ENCODE results near the gene JARID2. TPM values are rescaled to one million over a fixed set of nuclear protein-coding genes. Genes with fewer than 3 reads are reported as not detected.

JARID2 gene
- total and polyA plus RNA-seq, 2 of the 13 experiments (the other 11 are each of a cell fraction or from before 2014, with no cell fraction given), result 7.5 to 10.3 TPM

- no peak for ATAC-seq
These were observed 298.5 kb downstream of the JARID2 start for GRCh38 chr6:15544321-15544900.

GRCh38 chr6:15546591-15546990 is 300.7 kb downstream of the JARID2 start:
- Histone ChIP-seq H3K36me3 (replicated peaks in 1 of 2; ENCODE audit: control insufficient read depth in 1 of 2, insufficient read depth in 2 of 2, low read length in 2 of 2) (no peaks in the 10 kb centered on the region), H3K9ac (ENCODE audit: insufficient read depth, low read depth, low read length) (no peak overlapping the region), H2AFZ (ENCODE audit: low read length) (no peak overlapping the region), H3K9me3 (ENCODE audit: low read length) (no peaks in the 10 kb centered on the region), H3K4me2 (ENCODE audit: low read depth, low read length) (no peak overlapping the region), H3K4me3 (replicated peaks in 1 of 3; ENCODE audit: insufficient read depth in 1 of 3, low read depth in 2 of 3, low read length in 3 of 3) (no peak overlapping the region), H3K27me3 (ENCODE audit: control insufficient read depth in 1 of 2, insufficient read depth in 2 of 2, low read length in 2 of 2) (no peaks in the 10 kb centered on the region), H3K4me1 (ENCODE audit: insufficient read depth, low read length) (no peaks in the 10 kb centered on the region), H3K27ac (ENCODE audit: extremely low read length, insufficient read depth, low read length) (no peak overlapping the region), H3K79me2 (ENCODE audit: insufficient read depth, low read length) (no peaks in the 10 kb centered on the region), H4K20me1 (ENCODE audit: insufficient read depth, low read length) (no peaks in the 10 kb centered on the region)
- 93% methylated on average over 5 of the region's 5 CpGs for WGBS (ENCODE audit: low lambda C conversion rate)
- in situ Hi-C loops (cut with HindIII; ENCODE audit: extremely low pct_ligation_motif_present, low pct_unique_long_range_greater_than_20kb) (no loop called here), intact Hi-C loops (cut with micrococcal nuclease; ENCODE audit: unreplicated experiment) (no loop called here)
- no peak for DNase-seq (ENCODE audit: low spot score)
- FAIRE-seq, result no peak
- ATAC-seq, result no peak
- TF ChIP-seq ZSCAN30 (CRISPR knock-in tag; IDR thresholded peaks at IDR 0.05) (no peak), FOSL2 (CRISPR knock-in tag; IDR thresholded peaks at IDR 0.05) (peak; percentile 19; the same call in 1 of the 2 replicates), HOMEZ (CRISPR knock-in tag; IDR thresholded peaks at IDR 0.05; ENCODE audit: low read depth) (peak; percentile 21; the same call in 1 of the 2 replicates)
- POLR2A ChIA-PET, result no interaction called here
- no TSS peak for BruUV-seq (replicated peaks)
- CTCF ChIA-PET (ENCODE audit: low intra/inter-chr PET ratio, low total read pairs), result no interaction called here

More at GRCh38 chr6:15544321-15544900, 298.5 kb downstream of the JARID2 start:
- Histone ChIP-seq H3K4me1 (ENCODE audit: insufficient read depth, low read length) (no peaks in the 10 kb centered on the region), H3K36me3 (replicated peaks in 1 of 2; ENCODE audit: control insufficient read depth in 1 of 2, insufficient read depth in 2 of 2, low read length in 2 of 2) (no peaks in the 10 kb centered on the region), H3K27me3 (ENCODE audit: control insufficient read depth in 1 of 2, insufficient read depth in 2 of 2, low read length in 2 of 2) (no peaks in the 10 kb centered on the region), H3K9me3 (ENCODE audit: low read length) (no peaks in the 10 kb centered on the region), H2AFZ (ENCODE audit: low read length) (no peak overlapping the region), H3K4me3 (replicated peaks in 1 of 3; ENCODE audit: insufficient read depth in 1 of 3, low read depth in 2 of 3, low read length in 3 of 3) (no peak overlapping the region), H3K79me2 (ENCODE audit: insufficient read depth, low read length) (no peaks in the 10 kb centered on the region), H3K27ac (ENCODE audit: extremely low read length, insufficient read depth, low read length) (no peak overlapping the region), H3K9ac (ENCODE audit: insufficient read depth, low read depth, low read length) (no peak overlapping the region), H3K4me2 (ENCODE audit: low read depth, low read length) (no peak overlapping the region), H4K20me1 (ENCODE audit: insufficient read depth, low read length) (no peaks in the 10 kb centered on the region)
- ChIA-PET POLR2A (no interaction called here), CTCF (ENCODE audit: low intra/inter-chr PET ratio, low total read pairs) (no interaction called here)
- DNase-seq (ENCODE audit: low spot score) (no peak), FAIRE-seq (no peak)
- intact Hi-C loops (cut with micrococcal nuclease; ENCODE audit: unreplicated experiment), result no loop called here
- 94% methylated on average over 4 of the region's 4 CpGs for WGBS (ENCODE audit: low lambda C conversion rate)
- TF ChIP-seq ZNF281 (CRISPR knock-in tag; IDR thresholded peaks at IDR 0.05; ENCODE audit: borderline replicate concordance), result no peak
- in situ Hi-C loops (cut with HindIII; ENCODE audit: extremely low pct_ligation_motif_present, low pct_unique_long_range_greater_than_20kb), result no loop called here
- BruUV-seq (replicated peaks), result no TSS peak

Measured in HepG2 (cell line).